NT2/D1 (cell line): ENCODE measurements around the gene DMD.

Experiments used
- DNase-seq: peaks from one replicate; pipeline ENCODE4 v3.0.0-alpha.2; 2011; ENCODE audit warnings: low read depth, low spot score
- H3K27me3 ChIP-seq: 2 replicates; pipeline ENCODE4 v1.6.0; 2011; ENCODE audit warnings: mild to moderate bottlenecking; ENCODE audit not compliant: insufficient read length, insufficient read depth
- H3K36me3 ChIP-seq: 2 replicates; pipeline ENCODE4 v1.6.1; 2011; ENCODE audit warnings: mild to moderate bottlenecking, low read length, mixed read lengths; ENCODE audit not compliant: insufficient read depth, insufficient read length
- H3K4me1 ChIP-seq: 2 replicates; pipeline ENCODE4 v1.5.1; 2011; ENCODE audit not compliant: insufficient read depth, insufficient read length
- H3K4me3 ChIP-seq: 2 replicates; pipeline ENCODE4 v1.5.1; 2011; ENCODE audit warnings: low read depth; ENCODE audit not compliant: insufficient read length
- H3K9ac ChIP-seq: 2 replicates; pipeline ENCODE4 v1.6.0; 2011; ENCODE audit warnings: low read depth; ENCODE audit not compliant: insufficient read length
- H3K9me3 ChIP-seq: 2 replicates; pipeline ENCODE4 v1.5.1; 2011; ENCODE audit warnings: mild to moderate bottlenecking, low read length; ENCODE audit not compliant: insufficient read depth
- SUZ12 ChIP-seq: IDR thresholded peaks from 2 replicates; pipeline ENCODE4 v1.6.1; 2011; ENCODE audit not compliant: insufficient read length, insufficient read depth; ENCODE audit errors: extremely low read depth
- YY1 ChIP-seq: IDR thresholded peaks from 2 replicates; pipeline ENCODE4 v1.6.1; 2011; ENCODE audit not compliant: insufficient read length, insufficient read depth
- ZNF274 ChIP-seq: IDR thresholded peaks from 2 replicates; pipeline ENCODE4 v1.6.1; 2011; ENCODE audit warnings: mild to moderate bottlenecking, low read depth, low read length

The DMD gene

DNA sequence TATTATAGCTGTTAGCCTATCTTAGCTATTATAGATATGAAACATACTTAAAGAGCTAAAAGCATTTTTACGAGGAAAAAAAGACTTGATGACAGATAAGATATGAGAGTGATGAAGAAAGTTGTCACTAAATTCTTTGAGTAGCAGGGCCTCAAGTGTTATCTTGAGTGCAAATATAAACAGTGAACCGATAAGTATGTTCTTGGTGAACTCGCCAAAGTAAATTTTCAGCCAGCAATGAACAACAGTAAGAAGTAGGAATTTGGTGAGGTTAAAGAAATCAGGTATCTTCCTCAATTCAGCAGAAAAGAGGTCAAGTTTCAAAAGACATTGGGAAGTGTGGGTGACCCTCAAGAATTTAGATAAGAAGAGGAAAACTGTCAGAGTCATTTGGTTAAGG, 1667.7 kb downstream of the DMD start:
- no peaks in the 10 kb centered on the region for H3K4me1 ChIP-seq
- no peaks in the 10 kb centered on the region for H3K27me3 ChIP-seq
- H3K9ac ChIP-seq, result no peak overlapping the region
- no peak for DNase-seq
- TF ChIP-seq YY1 (no peak), ZNF274 (no peak), SUZ12 (no peak)
- H3K9me3 ChIP-seq, result no peaks in the 10 kb centered on the region
- no peaks in the 10 kb centered on the region for H3K36me3 ChIP-seq
- no peak overlapping the region for H3K4me3 ChIP-seq

DNA sequence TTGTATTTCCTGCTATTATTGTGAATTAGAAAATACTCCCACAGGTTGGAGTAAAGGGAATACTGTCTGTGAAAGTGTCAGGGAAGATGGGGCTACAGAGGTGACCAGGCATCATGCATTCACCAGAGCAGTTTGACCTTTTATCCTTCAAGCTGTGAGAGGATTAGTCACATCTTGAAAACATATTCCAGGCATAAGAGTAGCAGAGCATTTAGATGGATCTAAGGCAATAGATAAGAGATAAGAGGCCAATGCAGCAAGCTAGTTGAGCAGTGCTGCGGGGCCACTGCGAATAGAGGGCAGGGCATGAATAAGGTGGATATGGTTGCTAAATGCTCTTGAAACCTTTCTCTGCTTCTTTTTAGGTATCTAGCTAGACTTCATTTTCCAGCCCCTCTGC, 1668.8 kb downstream of the DMD start:
- Histone ChIP-seq H3K9me3 (no peaks in the 10 kb centered on the region), H3K9ac (no peak overlapping the region), H3K36me3 (no peaks in the 10 kb centered on the region), H3K27me3 (no peaks in the 10 kb centered on the region), H3K4me1 (no peaks in the 10 kb centered on the region), H3K4me3 (no peak overlapping the region)
- TF ChIP-seq SUZ12 (no peak), ZNF274 (no peak), YY1 (no peak)
- no peak for DNase-seq

DNA sequence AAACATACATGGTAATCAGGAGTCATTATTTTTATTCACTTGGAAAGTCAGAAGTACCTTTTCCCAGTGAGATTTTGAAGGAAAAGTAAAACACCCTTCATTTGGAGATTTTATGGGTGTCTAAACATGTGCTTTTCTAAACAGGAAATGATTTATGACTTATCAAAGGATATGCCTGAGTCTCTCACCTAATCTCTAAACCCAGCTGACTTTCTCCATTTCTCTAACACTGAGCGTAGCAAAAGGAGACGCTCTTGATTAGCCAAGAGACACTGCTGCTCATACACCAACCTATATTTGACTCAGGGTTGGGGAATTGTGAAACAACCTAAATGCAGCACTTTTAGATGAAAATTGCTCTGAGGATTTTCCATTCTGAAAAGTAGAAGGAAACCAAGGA, 1671.0 kb downstream of the DMD start:
- no peak overlapping the region for H3K9ac ChIP-seq
- no peaks in the 10 kb centered on the region for H3K36me3 ChIP-seq
- H3K4me1 ChIP-seq, result no peaks in the 10 kb centered on the region
- no peak for DNase-seq
- H3K9me3 ChIP-seq, result no peaks in the 10 kb centered on the region
- no peak overlapping the region for H3K4me3 ChIP-seq
- H3K27me3 ChIP-seq, result no peaks in the 10 kb centered on the region
- TF ChIP-seq YY1, result no peak
- no peak for TF ChIP-seq SUZ12
- no peak for TF ChIP-seq ZNF274

DNA sequence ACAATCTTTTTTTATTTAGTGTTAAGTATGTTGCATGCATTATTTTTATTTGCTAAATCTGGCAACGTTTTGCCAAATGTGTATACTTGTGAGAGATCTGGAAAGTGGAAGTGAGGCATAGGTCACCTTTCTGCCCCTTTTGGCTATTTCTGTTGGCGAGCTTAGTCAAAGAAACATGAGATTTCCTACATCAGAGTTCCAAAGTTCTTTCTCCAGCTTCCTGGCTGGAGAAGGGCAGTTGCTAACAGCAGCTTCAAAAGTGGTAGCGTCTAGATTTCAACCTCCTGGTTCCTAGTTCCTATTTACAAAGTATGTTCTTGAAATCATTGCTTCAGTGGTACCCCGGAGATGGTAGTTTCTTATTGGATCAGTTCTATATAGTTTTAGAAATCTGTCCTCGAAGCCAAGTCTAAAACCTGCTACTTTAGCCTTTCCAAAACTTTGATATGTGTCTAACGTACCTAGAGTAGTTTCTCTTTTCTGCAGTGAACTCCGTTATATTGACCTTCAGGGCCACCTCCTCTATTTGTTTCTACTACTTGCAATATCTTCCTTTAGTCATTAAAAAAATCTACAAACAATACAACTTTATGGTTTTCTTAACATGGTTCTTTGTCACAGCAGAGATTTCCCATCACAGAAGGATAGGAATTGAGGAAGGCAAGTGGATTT, 1683.8 kb downstream of the DMD start:
- Histone ChIP-seq H3K36me3 (no peaks in the 10 kb centered on the region), H3K4me3 (no peak overlapping the region), H3K9ac (no peak overlapping the region), H3K9me3 (no peaks in the 10 kb centered on the region), H3K4me1 (no peaks in the 10 kb centered on the region), H3K27me3 (no peaks in the 10 kb centered on the region)
- DNase-seq, result no peak
- no peak for TF ChIP-seq SUZ12
- no peak for TF ChIP-seq YY1
- TF ChIP-seq ZNF274, result no peak

DNA sequence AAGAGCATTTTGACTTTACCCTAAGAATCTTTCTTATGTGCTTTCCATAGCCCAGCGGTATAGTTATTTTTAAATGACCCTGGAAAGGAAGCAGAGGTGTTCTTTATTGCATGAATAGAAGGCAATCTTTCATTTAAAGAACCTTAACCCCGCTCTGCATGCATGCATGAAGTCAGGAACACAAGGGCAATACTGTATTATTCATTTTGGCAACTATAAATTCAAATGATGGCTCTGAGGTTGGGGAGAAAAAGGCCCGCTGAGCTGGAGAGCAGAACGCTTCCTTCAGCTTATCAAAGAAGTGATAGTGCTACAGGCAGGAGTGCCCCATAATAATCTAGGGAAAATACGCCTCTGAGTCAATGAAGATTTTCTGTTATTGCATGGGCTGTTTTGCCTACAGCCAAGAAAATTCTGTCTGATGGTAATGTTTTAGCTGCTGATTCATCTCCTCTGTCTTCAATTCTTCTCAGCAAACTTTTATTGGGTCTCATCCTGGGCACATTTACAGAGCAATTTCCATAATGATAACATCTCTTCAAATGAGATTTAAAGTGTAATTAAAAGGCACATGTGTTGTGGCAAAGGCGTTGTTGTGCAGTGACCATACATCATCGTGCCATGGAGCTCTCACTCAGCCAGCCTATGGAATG, 1687.3 kb downstream of the DMD start:
- Histone ChIP-seq H3K4me1 (no peaks in the 10 kb centered on the region), H3K4me3 (no peak overlapping the region), H3K36me3 (no peaks in the 10 kb centered on the region), H3K27me3 (no peaks in the 10 kb centered on the region), H3K9ac (no peak overlapping the region), H3K9me3 (no peaks in the 10 kb centered on the region)
- no peak for DNase-seq
- TF ChIP-seq SUZ12 (no peak), ZNF274 (no peak), YY1 (no peak)

DNA sequence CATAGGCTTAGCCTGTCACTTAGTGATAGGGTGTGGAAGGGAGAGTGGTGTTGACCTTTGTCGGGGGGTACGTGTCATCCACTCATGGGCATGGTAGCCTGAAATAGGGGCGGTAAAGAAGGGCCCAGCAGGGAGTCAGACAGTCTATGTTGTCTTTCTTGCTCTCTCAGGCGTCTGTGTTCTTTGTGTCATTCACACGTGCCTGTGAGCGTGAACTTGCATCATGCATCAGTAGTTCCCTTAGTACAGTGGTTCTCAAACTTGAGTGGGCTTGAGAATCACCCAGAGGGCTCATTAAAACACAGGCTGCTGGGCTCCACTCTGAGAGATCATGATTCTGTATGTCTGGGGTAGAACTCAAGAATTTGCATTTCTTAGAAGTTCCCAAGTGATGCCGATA, 1688.6 kb downstream of the DMD start:
- no peak overlapping the region for H3K9ac ChIP-seq
- no peaks in the 10 kb centered on the region for H3K36me3 ChIP-seq
- no peaks in the 10 kb centered on the region for H3K27me3 ChIP-seq
- DNase-seq, result no peak
- H3K4me3 ChIP-seq, result no peak overlapping the region
- H3K4me1 ChIP-seq, result no peaks in the 10 kb centered on the region
- H3K9me3 ChIP-seq, result no peaks in the 10 kb centered on the region
- no peak for TF ChIP-seq SUZ12
- no peak for TF ChIP-seq ZNF274
- TF ChIP-seq YY1, result no peak

DNA sequence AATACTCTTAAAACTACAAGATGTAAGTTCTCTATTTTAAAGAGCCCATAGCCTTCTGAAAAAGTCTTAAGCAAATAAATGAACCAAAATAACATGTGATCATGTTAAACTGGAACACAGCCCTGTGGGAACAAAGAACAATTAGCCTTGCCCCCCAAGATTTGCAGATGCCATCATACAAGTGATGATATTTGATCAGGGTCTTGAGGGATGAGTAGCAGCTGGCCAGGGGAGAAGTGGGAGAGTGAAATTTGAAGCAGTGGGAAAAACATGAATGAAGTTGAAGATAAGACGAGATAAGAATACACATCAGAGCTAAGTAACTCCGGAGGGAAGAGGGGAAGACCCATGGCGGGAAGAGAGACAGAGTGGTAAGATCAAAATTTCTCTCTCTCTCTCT, 1689.4 kb downstream of the DMD start:
- H3K27me3 ChIP-seq, result no peaks in the 10 kb centered on the region
- H3K9me3 ChIP-seq, result no peaks in the 10 kb centered on the region
- H3K4me1 ChIP-seq, result no peaks in the 10 kb centered on the region
- H3K9ac ChIP-seq, result no peak overlapping the region
- DNase-seq, result no peak
- H3K36me3 ChIP-seq, result no peaks in the 10 kb centered on the region
- no peak overlapping the region for H3K4me3 ChIP-seq
- TF ChIP-seq YY1 (no peak), ZNF274 (no peak), SUZ12 (no peak)
